WTC11 (cell line): ENCODE data around the gene ZNF503.

Experiments
- CREM ChIP-seq: sonication (generic); formaldehyde crosslinking; IDR thresholded peaks from 2 replicates; pipeline ENCODE4 v1.8.1; 2022; ENCODE audit warnings: mild to moderate bottlenecking, missing genetic modification reagents, moderate library complexity
- ETV6 ChIP-seq: sonication (generic); formaldehyde crosslinking; IDR thresholded peaks from 2 replicates; pipeline ENCODE4 v1.8.1; 2022; ENCODE audit warnings: mild to moderate bottlenecking, missing genetic modification reagents
- NFE2L1 ChIP-seq: sonication (generic); formaldehyde crosslinking; IDR thresholded peaks from 2 replicates; pipeline ENCODE4 v1.8.1; 2023; ENCODE audit warnings: missing genetic modification reagents
- NR2C2 ChIP-seq: sonication (generic); formaldehyde crosslinking; IDR thresholded peaks from 2 replicates; pipeline ENCODE4 v1.8.0; 2022; ENCODE audit warnings: mild to moderate bottlenecking, missing genetic modification reagents
- SP1 ChIP-seq: sonication (generic); formaldehyde crosslinking; conservative IDR thresholded peaks from 2 replicates; pipeline ENCODE4 v1.8.1; 2022; ENCODE audit warnings: missing genetic modification reagents
- USF2 ChIP-seq: sonication (generic); formaldehyde crosslinking; IDR thresholded peaks from 2 replicates; pipeline ENCODE4 v1.8.1; 2023; ENCODE audit warnings: mild to moderate bottlenecking, missing genetic modification reagents, moderate library complexity
- ZNF219 ChIP-seq: sonication (generic); formaldehyde crosslinking; IDR thresholded peaks from 2 replicates; pipeline ENCODE4 v1.8.0; 2023; ENCODE audit warnings: missing genetic modification reagents, mild to moderate bottlenecking, borderline replicate concordance
- TF ChIP-seq, protein P1 (sequence below): sonication (generic); formaldehyde crosslinking; IDR thresholded peaks from 2 replicates; pipeline ENCODE4 v1.8.1; 2022; ENCODE audit warnings: low read depth, mild to moderate bottlenecking, moderate library complexity, missing genetic modification reagents, borderline replicate concordance
- TF ChIP-seq, protein P2 (sequence below): fragments of 200-600 bp; IDR thresholded peaks from 2 replicates; pipeline ENCODE4 v1.8.0; 2022; ENCODE audit warnings: antibody characterized with exemption
- TF ChIP-seq, protein P3 (sequence below): sonication (generic); formaldehyde crosslinking; IDR thresholded peaks from 2 replicates; pipeline ENCODE4 v1.8.0; 2022; ENCODE audit warnings: mild to moderate bottlenecking, missing genetic modification reagents
- TF ChIP-seq, protein P4 (sequence below): sonication (generic); formaldehyde crosslinking; IDR thresholded peaks from 2 replicates; pipeline ENCODE4 v1.8.0; 2023; ENCODE audit warnings: missing genetic modification reagents

GRCh38 chr10:75356484-75356883 lies 45.1 kb downstream of the ZNF503 start:
- TF ChIP-seq, protein P1, sequence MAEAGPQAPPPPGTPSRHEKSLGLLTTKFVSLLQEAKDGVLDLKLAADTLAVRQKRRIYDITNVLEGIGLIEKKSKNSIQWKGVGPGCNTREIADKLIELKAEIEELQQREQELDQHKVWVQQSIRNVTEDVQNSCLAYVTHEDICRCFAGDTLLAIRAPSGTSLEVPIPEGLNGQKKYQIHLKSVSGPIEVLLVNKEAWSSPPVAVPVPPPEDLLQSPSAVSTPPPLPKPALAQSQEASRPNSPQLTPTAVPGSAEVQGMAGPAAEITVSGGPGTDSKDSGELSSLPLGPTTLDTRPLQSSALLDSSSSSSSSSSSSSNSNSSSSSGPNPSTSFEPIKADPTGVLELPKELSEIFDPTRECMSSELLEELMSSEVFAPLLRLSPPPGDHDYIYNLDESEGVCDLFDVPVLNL (CRISPR knock-in tag), result no peak
- TF ChIP-seq, protein P2, sequence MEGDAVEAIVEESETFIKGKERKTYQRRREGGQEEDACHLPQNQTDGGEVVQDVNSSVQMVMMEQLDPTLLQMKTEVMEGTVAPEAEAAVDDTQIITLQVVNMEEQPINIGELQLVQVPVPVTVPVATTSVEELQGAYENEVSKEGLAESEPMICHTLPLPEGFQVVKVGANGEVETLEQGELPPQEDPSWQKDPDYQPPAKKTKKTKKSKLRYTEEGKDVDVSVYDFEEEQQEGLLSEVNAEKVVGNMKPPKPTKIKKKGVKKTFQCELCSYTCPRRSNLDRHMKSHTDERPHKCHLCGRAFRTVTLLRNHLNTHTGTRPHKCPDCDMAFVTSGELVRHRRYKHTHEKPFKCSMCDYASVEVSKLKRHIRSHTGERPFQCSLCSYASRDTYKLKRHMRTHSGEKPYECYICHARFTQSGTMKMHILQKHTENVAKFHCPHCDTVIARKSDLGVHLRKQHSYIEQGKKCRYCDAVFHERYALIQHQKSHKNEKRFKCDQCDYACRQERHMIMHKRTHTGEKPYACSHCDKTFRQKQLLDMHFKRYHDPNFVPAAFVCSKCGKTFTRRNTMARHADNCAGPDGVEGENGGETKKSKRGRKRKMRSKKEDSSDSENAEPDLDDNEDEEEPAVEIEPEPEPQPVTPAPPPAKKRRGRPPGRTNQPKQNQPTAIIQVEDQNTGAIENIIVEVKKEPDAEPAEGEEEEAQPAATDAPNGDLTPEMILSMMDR, result 0 out of 2 replicates have a peak, but pooled peaks have one; percentile 19
- TF ChIP-seq NFE2L1 (CRISPR knock-in tag), result no peak
- TF ChIP-seq USF2 (CRISPR knock-in tag), result no peak
- no peak for TF ChIP-seq ZNF219 (CRISPR knock-in tag)
- TF ChIP-seq CREM (CRISPR knock-in tag), result no peak
- TF ChIP-seq, protein P3, sequence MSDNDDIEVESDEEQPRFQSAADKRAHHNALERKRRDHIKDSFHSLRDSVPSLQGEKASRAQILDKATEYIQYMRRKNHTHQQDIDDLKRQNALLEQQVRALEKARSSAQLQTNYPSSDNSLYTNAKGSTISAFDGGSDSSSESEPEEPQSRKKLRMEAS (CRISPR knock-in tag), result no peak
- TF ChIP-seq SP1, result no peak
- no peak for TF ChIP-seq ETV6 (CRISPR knock-in tag)
- TF ChIP-seq NR2C2 (CRISPR knock-in tag), result no peak
- TF ChIP-seq, protein P4, sequence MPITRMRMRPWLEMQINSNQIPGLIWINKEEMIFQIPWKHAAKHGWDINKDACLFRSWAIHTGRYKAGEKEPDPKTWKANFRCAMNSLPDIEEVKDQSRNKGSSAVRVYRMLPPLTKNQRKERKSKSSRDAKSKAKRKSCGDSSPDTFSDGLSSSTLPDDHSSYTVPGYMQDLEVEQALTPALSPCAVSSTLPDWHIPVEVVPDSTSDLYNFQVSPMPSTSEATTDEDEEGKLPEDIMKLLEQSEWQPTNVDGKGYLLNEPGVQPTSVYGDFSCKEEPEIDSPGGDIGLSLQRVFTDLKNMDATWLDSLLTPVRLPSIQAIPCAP, result no peak
